Upper lobe of left lung (tissue), 4 donors: ENCODE data around the gene FAM72C.
"Not testable (repeated sequence)": the region's sequence is repeated elsewhere in the genome, so short reads cannot be mapped to it uniquely, and the experiment has no call there.

Experiments used
- POLR2A ChIP-seq, 4 donors: fragments of 450-650 bp; IDR thresholded peaks; one replicate each; pipeline ENCODE4 v1.5.1; 2016 to 2017; ENCODE audit warnings: antibody characterized with exemption in 4 of 4, mild to moderate bottlenecking in 2 of 4
- POLR2AphosphoS5 ChIP-seq, 2 donors: sonication (generic); formaldehyde crosslinking; IDR thresholded peaks; one replicate each; pipeline ENCODE4 v1.5.1; 2017; ENCODE audit warnings: antibody characterized with exemption in 2 of 2
- TF ChIP-seq, protein P1 (sequence below), 6 experiments: fragments of 450-650 bp in 4 of 6; fragments of 200-600 bp in 2 of 6; sonication (generic) in 2 of 6; IDR thresholded peaks; one replicate each; pipeline ENCODE4 v1.5.1; 2016 to 2019; ENCODE audit warnings: antibody characterized with exemption in 6 of 6

- TF ChIP-seq POLR2A, POLR2AphosphoS5 (IDR thresholded peaks at IDR 0.05): not testable (repeated sequence)
- TF ChIP-seq, protein P1, sequence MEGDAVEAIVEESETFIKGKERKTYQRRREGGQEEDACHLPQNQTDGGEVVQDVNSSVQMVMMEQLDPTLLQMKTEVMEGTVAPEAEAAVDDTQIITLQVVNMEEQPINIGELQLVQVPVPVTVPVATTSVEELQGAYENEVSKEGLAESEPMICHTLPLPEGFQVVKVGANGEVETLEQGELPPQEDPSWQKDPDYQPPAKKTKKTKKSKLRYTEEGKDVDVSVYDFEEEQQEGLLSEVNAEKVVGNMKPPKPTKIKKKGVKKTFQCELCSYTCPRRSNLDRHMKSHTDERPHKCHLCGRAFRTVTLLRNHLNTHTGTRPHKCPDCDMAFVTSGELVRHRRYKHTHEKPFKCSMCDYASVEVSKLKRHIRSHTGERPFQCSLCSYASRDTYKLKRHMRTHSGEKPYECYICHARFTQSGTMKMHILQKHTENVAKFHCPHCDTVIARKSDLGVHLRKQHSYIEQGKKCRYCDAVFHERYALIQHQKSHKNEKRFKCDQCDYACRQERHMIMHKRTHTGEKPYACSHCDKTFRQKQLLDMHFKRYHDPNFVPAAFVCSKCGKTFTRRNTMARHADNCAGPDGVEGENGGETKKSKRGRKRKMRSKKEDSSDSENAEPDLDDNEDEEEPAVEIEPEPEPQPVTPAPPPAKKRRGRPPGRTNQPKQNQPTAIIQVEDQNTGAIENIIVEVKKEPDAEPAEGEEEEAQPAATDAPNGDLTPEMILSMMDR (IDR thresholded peaks at IDR 0.05) = not testable (repeated sequence)
These were observed 58.1 kb downstream of the FAM72C start for GRCh38 chr1:143913705-143914104.
